NB4 (cell line): Measurements from ENCODE around the gene INTS12.

Experiments used
- POLR2A ChIP-seq: IDR thresholded peaks from 2 replicates; pipeline ENCODE4 v1.6.1; 2011; ENCODE audit warnings: mild to moderate bottlenecking; ENCODE audit not compliant: insufficient read length; ENCODE audit errors: extremely low read depth
- TF ChIP-seq, protein P1 (sequence below): IDR thresholded peaks from one replicate; pipeline ENCODE4 v1.5.1; 2012; ENCODE audit warnings: low read depth, low read length

DNA sequence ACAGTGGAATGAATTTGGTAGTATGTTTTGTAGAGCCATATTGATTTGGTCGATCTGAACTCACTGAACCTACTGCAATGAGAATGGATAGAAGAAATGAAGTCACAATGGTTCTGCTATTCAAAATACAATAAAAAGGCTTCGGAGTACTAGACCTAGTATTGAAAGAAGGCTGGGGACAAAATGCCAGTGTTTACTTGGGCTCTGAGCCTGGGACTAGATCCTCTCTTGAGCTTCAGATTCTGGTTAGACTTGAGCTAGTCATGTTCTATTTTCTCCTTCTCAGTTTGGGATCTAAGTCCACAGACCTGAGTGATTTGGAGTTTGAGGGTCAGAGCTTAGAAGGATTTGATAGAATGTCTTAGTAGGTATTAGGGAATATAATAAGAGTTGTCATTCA lies 9.9 kb downstream of the INTS12 start:
- TF ChIP-seq, protein P1, sequence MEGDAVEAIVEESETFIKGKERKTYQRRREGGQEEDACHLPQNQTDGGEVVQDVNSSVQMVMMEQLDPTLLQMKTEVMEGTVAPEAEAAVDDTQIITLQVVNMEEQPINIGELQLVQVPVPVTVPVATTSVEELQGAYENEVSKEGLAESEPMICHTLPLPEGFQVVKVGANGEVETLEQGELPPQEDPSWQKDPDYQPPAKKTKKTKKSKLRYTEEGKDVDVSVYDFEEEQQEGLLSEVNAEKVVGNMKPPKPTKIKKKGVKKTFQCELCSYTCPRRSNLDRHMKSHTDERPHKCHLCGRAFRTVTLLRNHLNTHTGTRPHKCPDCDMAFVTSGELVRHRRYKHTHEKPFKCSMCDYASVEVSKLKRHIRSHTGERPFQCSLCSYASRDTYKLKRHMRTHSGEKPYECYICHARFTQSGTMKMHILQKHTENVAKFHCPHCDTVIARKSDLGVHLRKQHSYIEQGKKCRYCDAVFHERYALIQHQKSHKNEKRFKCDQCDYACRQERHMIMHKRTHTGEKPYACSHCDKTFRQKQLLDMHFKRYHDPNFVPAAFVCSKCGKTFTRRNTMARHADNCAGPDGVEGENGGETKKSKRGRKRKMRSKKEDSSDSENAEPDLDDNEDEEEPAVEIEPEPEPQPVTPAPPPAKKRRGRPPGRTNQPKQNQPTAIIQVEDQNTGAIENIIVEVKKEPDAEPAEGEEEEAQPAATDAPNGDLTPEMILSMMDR, result no peak
- no peak for TF ChIP-seq POLR2A
